Calu3 (cell line): Measurements from ENCODE around the gene FGD5. TPM values are rescaled to one million over a fixed set of nuclear protein-coding genes. Genes with fewer than 3 reads are reported as not detected.

Experiments
- BruUV-seq: library from RNA; stranded (reverse); fragments of 400-500 nt; replicated peaks from 2 replicates; lab custom pipeline; 2021; lab: Mats Ljungman, UMichigan
- CTCF ChIA-PET: fragments of 300-600 bp; sonication (Branson Sonifier 250); formaldehyde crosslinking; loops from one replicate; lab custom pipeline; 2022; ENCODE audit warnings: antibody characterized with exemption; lab: Charles Lee
- DNase-seq: peaks from one replicate; pipeline ENCODE4 v3.0.0; 2022
- H3K27ac Mint-ChIP-seq: one replicate; pipeline ENCODE4 v1.8.0; 2022; ENCODE audit warnings: mixed read lengths; ENCODE audit not compliant: unreplicated experiment
- H3K27me3 Mint-ChIP-seq: one replicate; pipeline ENCODE4 v1.8.0; 2022; ENCODE audit warnings: mixed read lengths; ENCODE audit not compliant: unreplicated experiment
- H3K36me3 Mint-ChIP-seq: one replicate; pipeline ENCODE4 v1.8.0; 2022; ENCODE audit warnings: mild to moderate bottlenecking, moderate library complexity, mixed read lengths; ENCODE audit not compliant: insufficient read depth, unreplicated experiment
- H3K4me1 Mint-ChIP-seq: one replicate; pipeline ENCODE4 v1.8.0; 2022; ENCODE audit warnings: mild to moderate bottlenecking, low read depth, mixed read lengths; ENCODE audit not compliant: unreplicated experiment
- H3K4me3 Mint-ChIP-seq: one replicate; pipeline ENCODE4 v1.8.0; 2022; ENCODE audit warnings: mild to moderate bottlenecking, low read depth, moderate library complexity, mixed read lengths; ENCODE audit not compliant: unreplicated experiment
- H3K9me3 Mint-ChIP-seq: one replicate; pipeline ENCODE4 v1.8.0; 2022; ENCODE audit warnings: low read depth, mixed read lengths; ENCODE audit not compliant: unreplicated experiment
- intact Hi-C: fragments of 100-400 bp; cut with micrococcal nuclease; formaldehyde crosslinking; loops from one replicate; pipeline ENCODE4 v1.10.0; 2022; ENCODE audit not compliant: unreplicated experiment
- total RNA-seq: library from RNA; stranded (reverse); gene quantifications from 2 replicates; pipeline ENCODE4 v1.2.3, GENCODE V29; 2022
- TF ChIP-seq, protein P1 (sequence below): fragments of 200-600 bp; IDR thresholded peaks from one replicate; pipeline ENCODE4 v1.8.0; 2022; ENCODE audit warnings: antibody characterized with exemption; ENCODE audit not compliant: unreplicated experiment

Gene FGD5
- total RNA-seq, 1 experiment from 2014 or later, result not detected

DNA sequence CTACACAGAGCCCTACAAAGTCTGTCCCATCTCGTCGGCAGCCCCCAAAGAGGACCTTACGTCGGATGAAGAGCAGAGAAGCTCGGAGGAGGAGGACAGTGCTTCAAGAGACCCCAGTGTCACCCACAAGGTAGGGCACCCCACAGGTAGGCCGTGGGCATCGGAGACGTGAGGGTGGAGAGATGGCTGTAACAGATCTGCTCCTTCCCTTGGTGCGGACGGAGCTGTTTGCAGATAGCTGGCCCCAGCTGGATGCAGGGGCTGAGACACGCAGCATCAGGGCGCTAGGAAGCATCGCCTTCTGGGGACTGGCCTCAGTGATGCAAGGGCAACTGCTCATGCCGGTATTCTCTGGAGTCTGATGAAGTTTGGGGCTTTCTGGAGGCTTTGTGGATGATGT, 45.4 kb downstream of the FGD5 start:
- no peak overlapping the region for H3K4me3 Mint-ChIP-seq
- H3K36me3 Mint-ChIP-seq, result no peaks in the 10 kb centered on the region
- intact Hi-C loops, result no loop called here
- no peak overlapping the region for H3K27ac Mint-ChIP-seq
- H3K9me3 Mint-ChIP-seq, result no peaks in the 10 kb centered on the region
- H3K4me1 Mint-ChIP-seq, result no peaks in the 10 kb centered on the region
- no peak for DNase-seq
- CTCF ChIA-PET, result interaction anchor here (0.6 kb wide), 1 partner anchor 107 kb away, joined by 3 read pairs; no protein-coding TSS in a partner anchor
- TF ChIP-seq, protein P1, sequence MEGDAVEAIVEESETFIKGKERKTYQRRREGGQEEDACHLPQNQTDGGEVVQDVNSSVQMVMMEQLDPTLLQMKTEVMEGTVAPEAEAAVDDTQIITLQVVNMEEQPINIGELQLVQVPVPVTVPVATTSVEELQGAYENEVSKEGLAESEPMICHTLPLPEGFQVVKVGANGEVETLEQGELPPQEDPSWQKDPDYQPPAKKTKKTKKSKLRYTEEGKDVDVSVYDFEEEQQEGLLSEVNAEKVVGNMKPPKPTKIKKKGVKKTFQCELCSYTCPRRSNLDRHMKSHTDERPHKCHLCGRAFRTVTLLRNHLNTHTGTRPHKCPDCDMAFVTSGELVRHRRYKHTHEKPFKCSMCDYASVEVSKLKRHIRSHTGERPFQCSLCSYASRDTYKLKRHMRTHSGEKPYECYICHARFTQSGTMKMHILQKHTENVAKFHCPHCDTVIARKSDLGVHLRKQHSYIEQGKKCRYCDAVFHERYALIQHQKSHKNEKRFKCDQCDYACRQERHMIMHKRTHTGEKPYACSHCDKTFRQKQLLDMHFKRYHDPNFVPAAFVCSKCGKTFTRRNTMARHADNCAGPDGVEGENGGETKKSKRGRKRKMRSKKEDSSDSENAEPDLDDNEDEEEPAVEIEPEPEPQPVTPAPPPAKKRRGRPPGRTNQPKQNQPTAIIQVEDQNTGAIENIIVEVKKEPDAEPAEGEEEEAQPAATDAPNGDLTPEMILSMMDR, result no peak
- peaks cover 84% of the 10 kb centered on the region for H3K27me3 Mint-ChIP-seq
- no TSS peak for BruUV-seq

DNA sequence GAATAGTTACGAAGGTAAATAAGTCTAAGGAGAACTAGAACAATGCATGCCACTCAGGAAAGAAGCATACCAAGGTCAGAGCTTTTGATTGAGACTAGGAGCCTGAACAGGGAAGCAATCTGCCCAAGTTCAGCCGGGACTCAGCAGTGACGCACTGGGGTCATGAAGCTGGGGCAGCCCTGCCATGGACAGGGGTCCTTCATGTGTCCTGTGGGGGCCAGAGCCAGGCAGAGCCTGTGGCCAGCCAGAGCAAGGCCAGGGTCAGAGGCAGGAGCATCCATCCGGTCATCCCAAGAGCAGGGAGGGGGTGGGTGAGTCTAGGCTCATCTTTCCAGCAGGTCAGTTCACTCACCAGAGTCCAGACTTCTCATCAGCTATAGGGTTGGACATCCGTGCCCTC, 47.9 kb downstream of the FGD5 start:
- no TSS peak for BruUV-seq
- Mint-ChIP-seq H3K27me3 (peaks cover 85% of the 10 kb centered on the region), H3K27ac (no peak overlapping the region), H3K9me3 (no peaks in the 10 kb centered on the region), H3K4me1 (no peaks in the 10 kb centered on the region), H3K36me3 (no peaks in the 10 kb centered on the region), H3K4me3 (no peak overlapping the region)
- TF ChIP-seq, protein P1, result no peak
- intact Hi-C loops, result no loop called here
- DNase-seq, result no peak
- CTCF ChIA-PET, result no interaction called here

DNA sequence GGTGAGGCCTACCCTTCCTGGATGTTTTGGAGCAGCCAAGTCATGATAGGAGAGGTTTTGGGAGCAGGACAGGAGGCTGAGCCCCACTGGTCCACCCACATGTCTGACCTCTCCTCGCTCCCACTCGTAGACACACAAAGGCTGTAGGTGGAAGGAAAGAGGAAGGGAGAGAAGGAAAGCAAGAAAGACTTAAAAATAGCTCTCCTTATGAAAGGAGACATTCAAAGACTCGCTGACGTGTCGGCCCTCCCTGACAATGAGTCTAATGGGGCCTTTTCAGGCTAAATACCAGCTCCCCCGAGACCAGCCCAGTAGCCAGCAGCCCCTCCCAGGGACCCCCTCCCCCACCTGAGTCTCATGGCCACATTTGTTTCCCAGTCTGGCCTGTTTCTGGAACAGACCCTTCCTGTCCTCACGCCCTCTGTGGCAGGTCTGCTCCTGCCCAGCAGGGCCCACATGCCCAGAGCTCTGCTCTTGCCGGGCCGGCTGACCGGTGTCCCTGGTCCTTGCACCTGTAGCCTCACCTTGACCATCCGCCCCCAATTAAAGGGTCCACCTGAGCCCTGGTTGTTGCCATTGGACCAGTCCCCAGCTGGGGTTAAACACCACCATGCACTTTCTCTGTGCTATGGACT, 49.3 kb downstream of the FGD5 start:
- H3K36me3 Mint-ChIP-seq, result no peaks in the 10 kb centered on the region
- no peaks in the 10 kb centered on the region for H3K4me1 Mint-ChIP-seq
- peaks cover 85% of the 10 kb centered on the region for H3K27me3 Mint-ChIP-seq
- intact Hi-C loops, result no loop called here
- TF ChIP-seq, protein P1, result no peak
- BruUV-seq, result no TSS peak
- DNase-seq, result no peak
- no peak overlapping the region for H3K4me3 Mint-ChIP-seq
- H3K27ac Mint-ChIP-seq, result no peak overlapping the region
- no peaks in the 10 kb centered on the region for H3K9me3 Mint-ChIP-seq
- CTCF ChIA-PET, result interaction anchor here (0.5 kb wide), 1 partner anchor 251 kb away, joined by 3 read pairs; no protein-coding TSS in a partner anchor

DNA sequence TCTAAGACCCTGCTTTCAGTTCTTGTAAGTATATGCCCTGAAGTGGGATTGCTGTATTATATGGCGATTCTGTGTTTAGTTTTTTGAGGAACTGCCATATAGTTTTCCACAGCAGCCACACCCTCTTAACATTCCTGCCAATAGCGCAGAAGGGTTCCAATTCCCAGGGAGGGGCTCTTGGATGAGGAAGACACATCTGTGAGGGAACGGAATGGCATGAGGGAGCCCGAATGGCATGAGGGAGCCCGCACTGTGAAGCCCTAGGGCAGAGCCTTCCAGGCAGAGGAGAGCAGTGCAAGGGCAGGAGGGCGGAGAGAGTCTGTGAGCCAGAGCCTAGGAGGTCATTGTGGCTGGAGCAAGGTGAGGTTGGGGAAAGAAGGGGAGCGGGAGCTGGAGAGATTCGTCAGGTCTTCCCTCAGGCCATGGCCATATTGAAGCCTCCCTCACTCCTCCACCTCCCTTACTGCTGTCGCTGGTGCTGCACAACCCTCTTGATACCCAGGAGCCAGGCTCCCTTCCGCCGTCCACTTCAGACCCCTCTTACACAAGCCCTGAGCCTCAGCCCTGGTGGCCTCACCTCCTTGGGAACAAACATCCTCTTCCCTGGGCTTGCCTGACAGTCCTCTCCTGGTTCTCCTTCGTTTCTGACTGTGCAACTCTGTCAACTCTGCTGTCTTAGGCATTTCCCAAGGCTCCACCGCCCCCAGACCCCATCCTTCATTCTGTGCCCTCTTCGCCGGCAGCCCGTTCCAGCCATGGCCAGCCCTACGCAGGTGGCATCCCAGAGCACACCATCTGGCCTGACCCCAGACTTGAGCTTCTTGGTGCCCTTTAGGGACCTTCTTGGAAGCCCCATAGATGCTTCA, 51.4 kb downstream of the FGD5 start:
- Mint-ChIP-seq H3K9me3 (no peaks in the 10 kb centered on the region), H3K27ac (no peak overlapping the region), H3K27me3 (peaks cover 74% of the 10 kb centered on the region), H3K36me3 (no peaks in the 10 kb centered on the region), H3K4me3 (no peak overlapping the region), H3K4me1 (no peaks in the 10 kb centered on the region)
- CTCF ChIA-PET, result interaction anchor here (0.6 kb wide), 1 partner anchor 395 kb away, joined by 6 read pairs; no protein-coding TSS in a partner anchor
- TF ChIP-seq, protein P1, result no peak
- no TSS peak for BruUV-seq
- intact Hi-C loops, result no loop called here
- no peak for DNase-seq
